SJSA1 (cell line): Measurements from ENCODE around the gene CTU1. TPM values are rescaled to one million over a fixed set of nuclear protein-coding genes. Genes with fewer than 3 reads are reported as not detected.
A peak's percentile ranks its signal among the peaks of the same experiment; 100 is the strongest.

Experiments
- DNase-seq, 2 experiments: peaks; one replicate each; pipeline ENCODE4 v3.0.0-alpha.2; 2015 to 2020; ENCODE audit warnings: low spot score in 2 of 2, low read depth in 1 of 2
- H3K27ac ChIP-seq: fragments of 250-450 bp; sonication (Bioruptor Pico); 2 replicates; pipeline ENCODE4 v1.5.1; 2020; ENCODE audit warnings: mild to moderate bottlenecking, moderate library complexity
- H3K27me3 ChIP-seq: fragments of 250-450 bp; sonication (Bioruptor Pico); replicated peaks from 2 replicates; pipeline ENCODE4 v1.5.1; 2020; ENCODE audit warnings: mild to moderate bottlenecking, moderate library complexity
- H3K36me3 ChIP-seq: fragments of 250-450 bp; sonication (Bioruptor Pico); 2 replicates; pipeline ENCODE4 v1.5.1; 2020; ENCODE audit warnings: mild to moderate bottlenecking
- H3K4me1 ChIP-seq: fragments of 250-450 bp; sonication (Bioruptor Pico); replicated peaks from 2 replicates; pipeline ENCODE4 v1.6.1; 2021; ENCODE audit warnings: mild to moderate bottlenecking
- H3K4me3 ChIP-seq: fragments of 250-450 bp; sonication (Bioruptor Pico); 2 replicates; pipeline ENCODE4 v1.5.1; 2020; ENCODE audit warnings: mild to moderate bottlenecking
- H3K9me3 ChIP-seq: fragments of 250-450 bp; sonication (Bioruptor Pico); replicated peaks from 2 replicates; pipeline ENCODE4 v1.5.1; 2020; ENCODE audit warnings: mild to moderate bottlenecking
- total RNA-seq: library from RNA; depleted of rRNA; stranded (reverse); fragments of >200 nt; shearing (Covaris generic); gene quantifications from 2 replicates; pipeline ENCODE4 v1.2.3, GENCODE V29; 2014

CTU1 gene
- total RNA-seq, 1 experiment from 2014 or later, result 9.1 TPM

GRCh38 chr19:51124729-51125128, 16.5 kb upstream of the CTU1 start, which contains the start of gene SIGLEC9:
SIGLEC9 (plus strand) TSS chr19:51124906; CDS start chr19:51124975, 69 bp downstream.
- Histone ChIP-seq H3K9me3 (no peaks in the 10 kb centered on the region), H3K36me3 (no peaks in the 10 kb centered on the region), H3K27ac (no peak within 1 kb of the TSS), H3K27me3 (no peaks in the 10 kb centered on the region; the same call in 1 of the 2 replicates), H3K4me1 (peaks cover 20% of the 10 kb centered on the region), H3K4me3 (no peak within 1 kb of the TSS)
- DNase-seq, result no peak

- Histone ChIP-seq H3K36me3 (no peaks in the 10 kb centered on the region), H3K4me1 (peaks cover 17% of the 10 kb centered on the region), H3K27ac (no peak overlapping the region), H3K9me3 (no peaks in the 10 kb centered on the region), H3K4me3 (no peak overlapping the region), H3K27me3 (no peaks in the 10 kb centered on the region; the same call in 1 of the 2 replicates)
- DNase-seq, result no peak
These were observed 16.0 kb upstream of the CTU1 start for GRCh38 chr19:51124216-51124615.

GRCh38 chr19:51123802-51124201, 15.6 kb upstream of the CTU1 start:
- no peaks in the 10 kb centered on the region for H3K36me3 ChIP-seq
- peaks cover 12% of the 10 kb centered on the region for H3K4me1 ChIP-seq
- H3K4me3 ChIP-seq, result no peak overlapping the region
- H3K9me3 ChIP-seq, result no peaks in the 10 kb centered on the region
- no peak overlapping the region for H3K27ac ChIP-seq
- H3K27me3 ChIP-seq, result no peaks in the 10 kb centered on the region; the same call in 1 of the 2 replicates
- no peak for DNase-seq

- DNase-seq, result no peak
- Histone ChIP-seq H3K9me3 (no peaks in the 10 kb centered on the region), H3K4me1 (peaks cover 8% of the 10 kb centered on the region), H3K4me3 (no peak overlapping the region), H3K27ac (no peak overlapping the region), H3K27me3 (no peaks in the 10 kb centered on the region; the same call in 1 of the 2 replicates), H3K36me3 (no peaks in the 10 kb centered on the region)
These were observed 15.2 kb upstream of the CTU1 start for GRCh38 chr19:51123381-51123800.

GRCh38 chr19:51122112-51122981, 14.1 kb upstream of the CTU1 start:
- no peak for DNase-seq
- Histone ChIP-seq H3K27me3 (peaks cover 3% of the 10 kb centered on the region), H3K4me3 (no peak overlapping the region), H3K9me3 (no peaks in the 10 kb centered on the region), H3K27ac (no peak overlapping the region), H3K4me1 (no peaks in the 10 kb centered on the region), H3K36me3 (no peaks in the 10 kb centered on the region)

GRCh38 chr19:51121257-51121656, 13.0 kb upstream of the CTU1 start:
- H3K27me3 ChIP-seq, result peaks cover 14% of the 10 kb centered on the region
- no peaks in the 10 kb centered on the region for H3K4me1 ChIP-seq
- no peaks in the 10 kb centered on the region for H3K9me3 ChIP-seq
- no peaks in the 10 kb centered on the region for H3K36me3 ChIP-seq
- no peak for DNase-seq
- no peak overlapping the region for H3K27ac ChIP-seq
- H3K4me3 ChIP-seq, result no peak overlapping the region

GRCh38 chr19:51120160-51120559, 12.0 kb upstream of the CTU1 start:
- DNase-seq, result no peak
- H3K27me3 ChIP-seq, result peaks cover 21% of the 10 kb centered on the region
- H3K9me3 ChIP-seq, result no peaks in the 10 kb centered on the region
- no peaks in the 10 kb centered on the region for H3K36me3 ChIP-seq
- no peak overlapping the region for H3K27ac ChIP-seq
- H3K4me3 ChIP-seq, result no peak overlapping the region
- no peaks in the 10 kb centered on the region for H3K4me1 ChIP-seq

GRCh38 chr19:51119611-51120010, 11.4 kb upstream of the CTU1 start:
- no peak for DNase-seq
- no peaks in the 10 kb centered on the region for H3K9me3 ChIP-seq
- H3K27me3 ChIP-seq, result peaks cover 26% of the 10 kb centered on the region
- no peak overlapping the region for H3K27ac ChIP-seq
- H3K4me3 ChIP-seq, result no peak overlapping the region
- H3K4me1 ChIP-seq, result no peaks in the 10 kb centered on the region
- H3K36me3 ChIP-seq, result no peaks in the 10 kb centered on the region

- no peaks in the 10 kb centered on the region for H3K36me3 ChIP-seq
- H3K27me3 ChIP-seq, result peaks cover 32% of the 10 kb centered on the region
- no peaks in the 10 kb centered on the region for H3K4me1 ChIP-seq
- no peaks in the 10 kb centered on the region for H3K9me3 ChIP-seq
- no peak overlapping the region for H3K27ac ChIP-seq
- H3K4me3 ChIP-seq, result no peak overlapping the region
- DNase-seq, result no peak
These were observed 10.9 kb upstream of the CTU1 start for GRCh38 chr19:51119101-51119500.

GRCh38 chr19:51116736-51117286, 8.6 kb upstream of the CTU1 start:
- no peaks in the 10 kb centered on the region for H3K36me3 ChIP-seq

GRCh38 chr19:51114087-51114729, 6.0 kb upstream of the CTU1 start:
- no peak overlapping the region for H3K27ac ChIP-seq
- no peaks in the 10 kb centered on the region for H3K9me3 ChIP-seq
- H3K36me3 ChIP-seq, result no peaks in the 10 kb centered on the region
- no peaks in the 10 kb centered on the region for H3K4me1 ChIP-seq
- no peak overlapping the region for H3K4me3 ChIP-seq
- DNase-seq, result no peak
- peaks cover 57% of the 10 kb centered on the region for H3K27me3 ChIP-seq

More at GRCh38 chr19:51116736-51117286, 8.6 kb upstream of the CTU1 start:
- Histone ChIP-seq H3K9me3 (no peaks in the 10 kb centered on the region), H3K27ac (no peak overlapping the region), H3K27me3 (peaks cover 52% of the 10 kb centered on the region), H3K4me1 (no peaks in the 10 kb centered on the region), H3K4me3 (no peak overlapping the region)
- DNase-seq, result no peak

- Histone ChIP-seq H3K27ac (no peak overlapping the region), H3K27me3 (peaks cover 47% of the 10 kb centered on the region), H3K36me3 (no peaks in the 10 kb centered on the region), H3K9me3 (no peaks in the 10 kb centered on the region), H3K4me1 (peaks cover 5% of the 10 kb centered on the region), H3K4me3 (no peak overlapping the region)
- DNase-seq, result no peak
These were observed 3.4 kb upstream of the CTU1 start for GRCh38 chr19:51111606-51112005.

- Histone ChIP-seq H3K27me3 (peaks cover 41% of the 10 kb centered on the region), H3K4me1 (peaks cover 5% of the 10 kb centered on the region), H3K4me3 (no peak overlapping the region), H3K9me3 (no peaks in the 10 kb centered on the region), H3K36me3 (no peaks in the 10 kb centered on the region), H3K27ac (no peak overlapping the region)
- no peak for DNase-seq
These were observed 2.4 kb upstream of the CTU1 start for GRCh38 chr19:51110666-51110971.

- peaks cover 5% of the 10 kb centered on the region for H3K4me1 ChIP-seq
- H3K4me3 ChIP-seq, result peak overlapping the region; percentile 54
- H3K36me3 ChIP-seq, result peaks cover 2% of the 10 kb centered on the region; the same call in 1 of the 2 replicates
- peaks cover 23% of the 10 kb centered on the region for H3K27me3 ChIP-seq
- no peaks in the 10 kb centered on the region for H3K9me3 ChIP-seq
- H3K27ac ChIP-seq, result no peak overlapping the region
- no peak for DNase-seq
These were observed 567 bp upstream of the CTU1 start for GRCh38 chr19:51108805-51109146.
